GM19099 (cell line): ENCODE data around the gene RENBP.
A peak's percentile ranks its signal among the peaks of the same experiment; 100 is the strongest.

Experiments
- POLR2A ChIP-seq: IDR thresholded peaks from 3 replicates; pipeline ENCODE4 v1.6.1; 2011; ENCODE audit warnings: low read depth; ENCODE audit not compliant: insufficient read length; ENCODE audit errors: extremely low read depth

RENBP gene

DNA sequence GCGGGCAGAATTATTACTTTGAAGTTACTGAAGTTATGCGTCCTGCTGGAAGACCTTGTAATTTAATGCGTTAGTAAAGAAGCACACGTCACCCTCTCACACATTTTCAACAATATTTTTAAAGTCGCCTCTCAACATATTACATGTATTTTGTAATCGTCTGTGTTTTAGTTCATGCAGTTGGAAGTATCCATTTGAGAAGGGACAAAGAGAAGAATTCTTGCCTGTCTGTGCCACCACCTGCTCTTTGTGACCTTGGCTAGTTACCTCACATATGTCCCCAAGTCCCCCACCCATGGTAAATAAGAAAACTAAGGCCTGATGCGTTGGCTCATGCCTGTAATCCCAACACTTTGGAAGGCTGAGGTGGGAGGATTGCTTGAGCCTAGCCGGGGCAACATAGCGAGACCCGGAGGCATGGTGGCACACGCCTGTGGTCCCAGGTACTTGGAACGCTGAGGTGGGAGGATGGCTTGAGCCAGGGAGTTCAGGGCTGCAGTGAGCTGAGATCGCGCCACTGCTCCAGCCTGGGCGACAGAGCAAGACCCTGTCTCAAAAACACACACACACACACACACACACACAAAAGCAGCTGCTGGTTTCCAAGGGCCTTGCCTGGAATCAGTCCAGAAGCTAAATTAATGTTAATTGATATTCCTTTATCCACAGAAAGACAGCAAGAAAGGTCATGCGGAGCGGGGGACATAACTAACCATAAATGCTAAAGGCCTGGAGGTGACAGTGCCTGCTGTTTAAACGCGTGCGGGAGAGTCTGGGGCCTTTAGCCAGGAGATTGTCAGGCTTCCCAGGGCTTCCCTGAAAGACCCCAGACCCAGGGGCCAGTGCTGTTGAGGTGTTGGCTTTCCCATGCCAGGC, 28.9 kb upstream of the RENBP start:
- TF ChIP-seq POLR2A: no peak

DNA sequence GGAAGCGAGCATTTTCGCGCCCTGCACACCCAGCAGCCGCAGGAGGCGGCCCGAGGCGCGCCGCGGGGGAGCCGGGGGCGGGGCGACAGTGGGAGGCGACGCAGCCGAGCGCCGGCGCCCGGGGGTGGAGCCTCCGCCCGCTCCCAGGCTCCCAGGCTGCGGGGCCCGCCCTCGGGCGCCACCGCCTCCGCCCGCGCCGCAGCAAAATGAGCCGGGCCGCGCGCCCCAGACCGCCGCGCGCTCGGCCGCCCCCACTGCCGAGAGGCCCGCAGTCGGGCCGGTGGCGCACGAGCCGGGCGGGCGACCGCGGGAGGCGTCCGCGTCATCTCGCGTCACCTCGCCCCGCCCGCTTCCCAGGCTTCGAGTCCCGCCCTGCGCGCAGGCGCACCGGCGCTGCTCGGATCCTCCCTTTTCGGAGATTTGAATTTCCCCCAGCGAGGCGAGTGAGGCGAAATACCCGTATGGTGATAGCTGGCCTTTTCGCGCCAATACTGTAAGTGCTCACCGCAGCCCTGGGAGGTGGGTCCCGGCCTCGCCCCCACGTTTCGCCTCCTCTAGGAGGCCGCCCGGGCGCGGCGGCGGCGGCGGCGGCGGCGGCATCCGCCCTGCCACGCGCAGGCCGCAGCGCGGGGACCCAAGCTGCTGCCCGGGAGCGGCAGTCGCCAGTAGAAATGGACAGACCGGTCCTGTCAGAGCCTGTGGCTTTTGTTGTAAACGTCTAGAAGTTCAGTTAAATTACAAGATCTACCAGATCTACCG, 28.1 kb upstream of the RENBP start, which contains the start of gene TMEM187:
TSS of gene TMEM187 (plus strand) at position 387 of the 759 bp plus-strand sequence. CDS start 9,309 bp downstream, outside the sequence.
- TF ChIP-seq POLR2A: peak; percentile 67

- TF ChIP-seq POLR2A: peak; percentile 64
These were observed 27.3 kb upstream of the RENBP start, which contains the start of gene HCFC1 for GRCh38 chrX:153971450-153972367. TSS of gene HCFC1 (minus strand) at chrX:153971818. CDS start at chrX:153970840, 978 bp downstream.

GRCh38 chrX:153971124-153971449, 26.6 kb upstream of the RENBP start:
- no peak for TF ChIP-seq POLR2A

DNA sequence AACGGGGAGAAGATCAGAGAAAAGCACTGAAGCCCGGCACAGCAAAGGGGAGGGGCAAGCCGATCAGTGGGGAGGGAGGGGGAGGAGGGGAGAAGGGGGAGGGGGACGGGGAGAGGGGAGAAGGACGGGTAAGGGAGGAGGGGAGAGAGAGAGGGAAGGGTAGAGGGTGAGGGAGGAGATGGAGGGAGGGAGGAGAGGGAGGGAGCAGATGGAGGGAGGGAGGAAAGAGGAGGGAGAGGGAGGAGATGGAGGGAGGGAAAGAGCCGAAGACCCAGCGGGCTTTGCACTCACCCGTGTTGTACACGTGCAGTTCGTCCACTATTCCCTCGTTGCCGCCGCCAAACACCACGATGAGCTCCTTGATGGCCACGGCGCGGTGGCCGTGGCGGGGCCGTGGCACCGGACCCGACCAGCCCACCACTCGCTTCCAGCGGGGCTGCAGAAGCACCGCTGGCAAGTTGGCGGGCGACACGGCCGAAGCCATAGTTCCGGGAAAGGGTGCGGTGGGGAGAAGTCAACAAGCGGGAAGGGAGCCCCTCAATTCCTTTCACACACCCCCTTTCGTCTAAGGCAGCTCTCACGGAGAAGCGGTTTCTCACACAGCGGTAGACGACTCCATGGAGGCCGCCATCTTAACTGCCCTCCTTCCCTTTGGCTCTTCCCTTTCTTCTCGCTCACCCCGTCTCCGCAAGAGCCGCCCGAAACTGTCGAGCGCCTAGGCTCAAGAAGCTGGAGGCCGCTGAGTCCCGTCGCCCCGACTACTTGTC, 26.1 kb upstream of the RENBP start:
- no peak for TF ChIP-seq POLR2A

DNA sequence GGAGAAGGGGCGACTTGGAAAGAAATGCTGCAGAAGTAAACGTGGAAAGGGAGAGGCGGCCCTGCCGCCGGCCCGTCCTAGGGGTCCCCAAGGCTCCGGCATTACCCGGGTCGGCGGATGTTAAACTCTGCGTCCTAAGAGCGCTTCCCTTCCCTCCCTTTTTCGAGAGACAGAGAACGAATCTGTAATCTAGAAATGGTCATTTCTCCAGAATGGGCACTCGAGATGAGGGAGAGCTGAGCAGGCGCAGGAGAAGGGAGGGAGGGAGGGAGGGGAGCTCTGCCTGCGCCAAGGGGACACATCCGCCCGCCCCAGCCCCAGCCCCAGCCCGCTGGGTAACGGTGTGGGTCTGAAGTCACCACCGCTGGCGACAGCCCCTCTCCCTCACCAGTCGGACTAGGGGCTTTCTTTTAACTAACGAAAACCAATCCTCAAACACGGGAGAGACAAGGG, 25.5 kb upstream of the RENBP start:
- TF ChIP-seq POLR2A: no peak

DNA sequence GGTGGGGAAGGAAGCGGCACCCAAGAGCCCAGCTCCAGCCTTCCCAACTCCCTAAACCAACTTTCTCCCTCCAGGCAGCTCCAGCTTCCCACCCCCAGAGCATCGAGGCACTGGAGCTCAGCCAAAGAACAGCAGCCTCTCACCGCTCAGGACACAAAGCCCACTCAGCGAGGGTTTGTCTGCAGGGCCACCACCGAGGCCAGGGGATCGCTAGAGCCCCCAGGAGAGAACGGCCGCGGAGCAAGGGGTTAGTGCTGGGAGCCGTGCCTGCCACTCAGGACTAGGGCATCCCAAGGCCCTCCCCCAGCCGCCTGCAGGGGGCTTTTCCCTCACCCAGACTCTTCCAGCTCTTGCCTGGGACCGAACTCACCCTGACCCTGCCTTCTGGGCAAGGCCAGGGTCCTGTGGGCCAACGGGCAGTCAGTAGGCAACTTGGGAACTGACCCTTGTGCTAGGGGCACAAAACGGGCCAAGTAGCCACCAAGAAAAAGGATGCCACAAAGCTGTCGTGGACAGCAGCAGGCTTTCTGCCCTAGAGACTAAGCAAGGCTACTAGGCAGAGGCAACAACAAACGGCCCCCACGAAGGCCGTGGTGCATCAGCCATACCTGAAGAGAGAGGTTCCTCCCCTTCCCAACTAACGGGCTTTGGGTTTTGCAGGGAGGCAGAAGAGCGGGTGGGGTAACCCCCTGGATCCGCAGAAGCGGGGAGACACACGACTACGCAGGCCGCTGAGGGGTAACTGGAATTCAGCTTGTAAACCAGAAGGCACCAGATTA, 24.9 kb upstream of the RENBP start:
- no peak for TF ChIP-seq POLR2A

DNA sequence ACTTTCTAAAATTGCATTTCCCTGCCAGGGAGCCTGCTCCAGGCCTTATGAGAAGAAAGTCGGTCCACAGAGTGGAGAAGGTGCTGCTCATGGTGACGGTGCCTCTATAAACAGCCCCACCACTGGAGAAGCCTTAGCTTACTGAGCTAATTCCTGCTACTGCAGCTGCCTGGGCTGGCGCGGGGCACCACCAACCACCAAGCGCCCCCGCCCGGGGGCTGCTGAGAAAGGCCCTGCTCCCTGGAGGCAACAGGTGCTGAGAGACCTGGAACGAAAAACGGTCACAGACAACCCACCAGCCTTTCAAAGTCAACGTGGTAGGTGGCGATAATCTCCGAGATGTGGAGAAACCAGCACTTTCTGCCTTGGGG, 24.3 kb upstream of the RENBP start:
- TF ChIP-seq POLR2A: no peak

GRCh38 chrX:153968255-153968654, 23.8 kb upstream of the RENBP start:
- no peak for TF ChIP-seq POLR2A

- no peak for TF ChIP-seq POLR2A
These were observed 23.2 kb upstream of the RENBP start for GRCh38 chrX:153967536-153968224.

DNA sequence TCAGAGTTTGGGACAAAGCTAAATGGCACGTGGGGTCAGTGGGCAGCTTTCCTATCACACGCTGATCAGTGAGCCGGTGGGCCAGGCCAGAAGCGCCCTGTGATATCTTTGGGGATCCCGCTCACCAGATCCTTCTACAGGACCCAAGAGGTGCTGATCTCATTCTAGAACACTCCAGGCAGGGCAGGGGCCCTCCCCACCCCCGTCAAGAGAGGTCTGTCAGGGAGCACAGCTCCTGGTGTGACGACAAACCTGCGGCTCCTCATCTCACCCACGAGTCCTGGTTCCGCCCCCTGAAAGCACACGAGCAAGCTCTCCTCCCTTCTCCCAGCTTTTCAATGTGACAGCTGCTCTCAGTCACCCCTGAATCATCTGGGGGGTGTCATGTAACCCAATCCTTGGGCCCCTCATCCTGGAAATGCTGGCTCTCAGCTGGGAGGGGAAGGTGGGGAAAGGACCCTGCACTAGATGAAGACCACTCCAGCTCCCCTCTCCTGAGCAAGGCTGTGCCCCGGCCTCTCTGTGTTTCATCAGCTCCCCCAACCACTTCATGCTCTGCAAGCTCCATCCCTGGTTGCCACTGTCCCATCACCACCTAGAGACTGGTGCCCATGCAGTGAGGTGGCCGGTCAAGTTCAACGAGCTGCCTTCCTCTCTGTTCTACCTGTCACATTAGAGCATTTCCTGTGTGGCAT, 22.5 kb upstream of the RENBP start:
- TF ChIP-seq POLR2A: no peak

GRCh38 chrX:153966283-153966688, 21.8 kb upstream of the RENBP start:
- TF ChIP-seq POLR2A: no peak

GRCh38 chrX:153965406-153965805, 21.0 kb upstream of the RENBP start:
- no peak for TF ChIP-seq POLR2A

GRCh38 chrX:153964105-153964504, 19.7 kb upstream of the RENBP start:
- no peak for TF ChIP-seq POLR2A
